GM12878 (cell line): Measurements from ENCODE around the gene GNL3L. TPM values are rescaled to one million over a fixed set of nuclear protein-coding genes. Genes with fewer than 3 reads are reported as not detected.
A peak's percentile ranks its signal among the peaks of the same experiment; 100 is the strongest.

Experiments
- BMI1 ChIP-seq: fragments of 450-650 bp; IDR thresholded peaks from 2 replicates; pipeline ENCODE4 v1.6.1; 2016; ENCODE audit warnings: mild to moderate bottlenecking, moderate library complexity, borderline replicate concordance
- CHD4 ChIP-seq: fragments of 200-600 bp; sonication (generic); IDR thresholded peaks from 2 replicates; pipeline ENCODE4 v1.6.1; 2016; ENCODE audit warnings: mild to moderate bottlenecking
- FOS ChIP-seq: IDR thresholded peaks from 3 replicates; pipeline ENCODE4 v1.6.1; 2011; ENCODE audit warnings: borderline replicate concordance; ENCODE audit not compliant: insufficient read length; ENCODE audit errors: extremely low read depth
- FOXM1 ChIP-seq: IDR thresholded peaks from 2 replicates; pipeline ENCODE4 v1.6.1; 2012; ENCODE audit warnings: low read depth, mild to moderate bottlenecking, inconsistent platforms, low read length, moderate library complexity
- HDAC6 ChIP-seq: fragments of 200-600 bp; sonication (generic); IDR thresholded peaks from one replicate; pipeline ENCODE4 v1.8.0; 2017; ENCODE audit warnings: antibody characterized with exemption; ENCODE audit not compliant: unreplicated experiment
- HDGF ChIP-seq: fragments of 450-650 bp; IDR thresholded peaks from 2 replicates; pipeline ENCODE4 v1.6.1; 2016; ENCODE audit warnings: antibody characterized with exemption
- KAT2A ChIP-seq: conservative IDR thresholded peaks from 2 replicates; pipeline ENCODE4 v1.6.1; 2011; ENCODE audit warnings: low read depth, low read length; ENCODE audit not compliant: control insufficient read depth
- MEF2A ChIP-seq: IDR thresholded peaks from 2 replicates; pipeline ENCODE4 v1.6.1; 2011; ENCODE audit warnings: low read depth, mild to moderate bottlenecking, low read length, moderate library complexity; ENCODE audit not compliant: insufficient read depth
- POLR2AphosphoS5 ChIP-seq: IDR thresholded peaks from 2 replicates; pipeline ENCODE4 v1.6.1; 2011; ENCODE audit warnings: mild to moderate bottlenecking, low read length, inconsistent platforms
- RELA ChIP-seq: fragments of 450-650 bp; IDR thresholded peaks from 2 replicates; pipeline ENCODE4 v1.8.0; 2014; ENCODE audit warnings: borderline replicate concordance; ENCODE audit not compliant: partially characterized antibody
- SUZ12 ChIP-seq: fragments of 200-600 bp; sonication (generic); IDR thresholded peaks from one replicate; pipeline ENCODE4 v1.6.1; 2018; ENCODE audit warnings: antibody characterized with exemption, mild to moderate bottlenecking; ENCODE audit not compliant: unreplicated experiment
- polyA plus RNA-seq, 11 experiments: library from polyadenylated mRNA; depleted of rRNA in 4 of 11; unstranded in 6 of 11; stranded (reverse) in 5 of 11; fragments of >200 nt; fragmentation: Nextera tagmentation in 4 of 11; fragmentation: Illumina TruSeq in 1 of 11; extraction: Ambion mirVana in 4 of 11; extraction: Trizol in 1 of 11; gene quantifications; 1 replicate in 1 of 11; 2 replicates in 10 of 11; pipeline versions ENCODE4 v1.2.1 to v1.2.3, GENCODE V29; 2011 to 2016; ENCODE audit warnings: inconsistent platforms in 2 of 11, missing spikeins in 2 of 11, low read depth in 1 of 11
- total RNA-seq, 4 experiments: library from RNA; depleted of rRNA in 3 of 4; stranded (reverse); fragments of >200 nt in 3 of 4; fragmentation: Illumina TruSeq in 1 of 4; extraction: Trizol in 1 of 4; gene quantifications; 2 replicates each; pipeline versions ENCODE4 v1.2.1 to v1.2.3, GENCODE V29; 2013 to 2021
- TF ChIP-seq, protein P1 (sequence below): fragments of 450-650 bp; conservative IDR thresholded peaks from 2 replicates; pipeline ENCODE4 v1.6.1; 2017; ENCODE audit warnings: mild to moderate bottlenecking, moderate library complexity
- TF ChIP-seq, protein P2 (sequence below): fragments of 450-650 bp; IDR thresholded peaks from 2 replicates; pipeline ENCODE4 v1.6.1; 2016; ENCODE audit warnings: mild to moderate bottlenecking
- TF ChIP-seq, protein P3 (sequence below): fragments of 450-650 bp; IDR thresholded peaks from 2 replicates; pipeline ENCODE4 v1.6.1; 2014; ENCODE audit warnings: mild to moderate bottlenecking
- TF ChIP-seq, protein P4 (sequence below): fragments of 450-650 bp; IDR thresholded peaks from 2 replicates; pipeline ENCODE4 v1.6.1; 2017; ENCODE audit warnings: low read depth, mild to moderate bottlenecking, moderate library complexity
- TF ChIP-seq, protein P5 (sequence below): fragments of 450-650 bp; IDR thresholded peaks from 2 replicates; pipeline ENCODE4 v1.6.1; 2018; ENCODE audit warnings: mild to moderate bottlenecking, low read depth, moderate library complexity; ENCODE audit not compliant: partially characterized antibody
- TF ChIP-seq, protein P6 (sequence below): fragments of 450-650 bp; IDR thresholded peaks from 2 replicates; pipeline ENCODE4 v1.6.1; 2016; ENCODE audit warnings: mild to moderate bottlenecking

GNL3L gene
- total and polyA plus RNA-seq, 10 of the 15 experiments (the other 5 are each of a cell fraction or from before 2014, with no cell fraction given), result 5.8 to 57.9 (median 29.1) TPM

DNA sequence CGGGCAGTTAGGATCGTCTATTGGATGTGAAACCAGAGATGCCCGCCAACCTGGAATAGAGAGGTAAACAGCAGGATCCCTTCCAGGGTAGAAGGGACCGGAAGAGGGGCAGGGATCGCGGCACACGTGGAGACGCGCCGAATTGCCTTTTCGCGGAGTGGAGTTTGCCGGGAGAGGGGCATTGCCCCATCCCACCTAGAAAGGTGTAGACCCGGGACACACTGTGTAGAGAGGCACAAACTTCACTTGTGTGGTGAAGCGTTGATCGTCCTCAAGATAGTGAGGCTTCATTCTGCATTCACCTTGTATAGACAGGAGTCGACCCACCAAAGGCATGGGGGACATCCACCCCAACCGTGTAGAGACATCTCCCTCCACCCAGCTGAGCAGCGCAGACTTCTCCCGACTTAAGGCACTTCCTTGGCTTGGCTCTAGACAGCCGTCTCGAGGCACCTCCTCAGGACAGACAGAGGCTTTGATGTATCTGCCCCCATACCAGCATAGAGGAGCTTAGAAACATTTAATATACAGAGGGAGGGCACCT lies 410 bp downstream of the GNL3L start (continued):
- TF ChIP-seq, protein P1, sequence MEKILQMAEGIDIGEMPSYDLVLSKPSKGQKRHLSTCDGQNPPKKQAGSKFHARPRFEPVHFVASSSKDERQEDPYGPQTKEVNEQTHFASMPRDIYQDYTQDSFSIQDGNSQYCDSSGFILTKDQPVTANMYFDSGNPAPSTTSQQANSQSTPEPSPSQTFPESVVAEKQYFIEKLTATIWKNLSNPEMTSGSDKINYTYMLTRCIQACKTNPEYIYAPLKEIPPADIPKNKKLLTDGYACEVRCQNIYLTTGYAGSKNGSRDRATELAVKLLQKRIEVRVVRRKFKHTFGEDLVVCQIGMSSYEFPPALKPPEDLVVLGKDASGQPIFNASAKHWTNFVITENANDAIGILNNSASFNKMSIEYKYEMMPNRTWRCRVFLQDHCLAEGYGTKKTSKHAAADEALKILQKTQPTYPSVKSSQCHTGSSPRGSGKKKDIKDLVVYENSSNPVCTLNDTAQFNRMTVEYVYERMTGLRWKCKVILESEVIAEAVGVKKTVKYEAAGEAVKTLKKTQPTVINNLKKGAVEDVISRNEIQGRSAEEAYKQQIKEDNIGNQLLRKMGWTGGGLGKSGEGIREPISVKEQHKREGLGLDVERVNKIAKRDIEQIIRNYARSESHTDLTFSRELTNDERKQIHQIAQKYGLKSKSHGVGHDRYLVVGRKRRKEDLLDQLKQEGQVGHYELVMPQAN, result peak; percentile 51
- TF ChIP-seq CHD4 (no peak), FOXM1 (no peak), BMI1 (no peak), HDAC6 (no peak), RELA (no peak), SUZ12 (no peak), MEF2A (no peak), KAT2A (no peak), FOS (no peak), POLR2AphosphoS5 (peak; percentile 33; the same call in 1 of the 2 replicates), HDGF (no peak)
- TF ChIP-seq, protein P2, sequence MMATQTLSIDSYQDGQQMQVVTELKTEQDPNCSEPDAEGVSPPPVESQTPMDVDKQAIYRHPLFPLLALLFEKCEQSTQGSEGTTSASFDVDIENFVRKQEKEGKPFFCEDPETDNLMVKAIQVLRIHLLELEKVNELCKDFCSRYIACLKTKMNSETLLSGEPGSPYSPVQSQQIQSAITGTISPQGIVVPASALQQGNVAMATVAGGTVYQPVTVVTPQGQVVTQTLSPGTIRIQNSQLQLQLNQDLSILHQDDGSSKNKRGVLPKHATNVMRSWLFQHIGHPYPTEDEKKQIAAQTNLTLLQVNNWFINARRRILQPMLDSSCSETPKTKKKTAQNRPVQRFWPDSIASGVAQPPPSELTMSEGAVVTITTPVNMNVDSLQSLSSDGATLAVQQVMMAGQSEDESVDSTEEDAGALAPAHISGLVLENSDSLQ, result no peak
- TF ChIP-seq, protein P3, sequence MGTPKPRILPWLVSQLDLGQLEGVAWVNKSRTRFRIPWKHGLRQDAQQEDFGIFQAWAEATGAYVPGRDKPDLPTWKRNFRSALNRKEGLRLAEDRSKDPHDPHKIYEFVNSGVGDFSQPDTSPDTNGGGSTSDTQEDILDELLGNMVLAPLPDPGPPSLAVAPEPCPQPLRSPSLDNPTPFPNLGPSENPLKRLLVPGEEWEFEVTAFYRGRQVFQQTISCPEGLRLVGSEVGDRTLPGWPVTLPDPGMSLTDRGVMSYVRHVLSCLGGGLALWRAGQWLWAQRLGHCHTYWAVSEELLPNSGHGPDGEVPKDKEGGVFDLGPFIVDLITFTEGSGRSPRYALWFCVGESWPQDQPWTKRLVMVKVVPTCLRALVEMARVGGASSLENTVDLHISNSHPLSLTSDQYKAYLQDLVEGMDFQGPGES, result no peak
- TF ChIP-seq, protein P4, sequence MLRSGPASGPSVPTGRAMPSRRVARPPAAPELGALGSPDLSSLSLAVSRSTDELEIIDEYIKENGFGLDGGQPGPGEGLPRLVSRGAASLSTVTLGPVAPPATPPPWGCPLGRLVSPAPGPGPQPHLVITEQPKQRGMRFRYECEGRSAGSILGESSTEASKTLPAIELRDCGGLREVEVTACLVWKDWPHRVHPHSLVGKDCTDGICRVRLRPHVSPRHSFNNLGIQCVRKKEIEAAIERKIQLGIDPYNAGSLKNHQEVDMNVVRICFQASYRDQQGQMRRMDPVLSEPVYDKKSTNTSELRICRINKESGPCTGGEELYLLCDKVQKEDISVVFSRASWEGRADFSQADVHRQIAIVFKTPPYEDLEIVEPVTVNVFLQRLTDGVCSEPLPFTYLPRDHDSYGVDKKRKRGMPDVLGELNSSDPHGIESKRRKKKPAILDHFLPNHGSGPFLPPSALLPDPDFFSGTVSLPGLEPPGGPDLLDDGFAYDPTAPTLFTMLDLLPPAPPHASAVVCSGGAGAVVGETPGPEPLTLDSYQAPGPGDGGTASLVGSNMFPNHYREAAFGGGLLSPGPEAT, result no peak
- TF ChIP-seq, protein P5, sequence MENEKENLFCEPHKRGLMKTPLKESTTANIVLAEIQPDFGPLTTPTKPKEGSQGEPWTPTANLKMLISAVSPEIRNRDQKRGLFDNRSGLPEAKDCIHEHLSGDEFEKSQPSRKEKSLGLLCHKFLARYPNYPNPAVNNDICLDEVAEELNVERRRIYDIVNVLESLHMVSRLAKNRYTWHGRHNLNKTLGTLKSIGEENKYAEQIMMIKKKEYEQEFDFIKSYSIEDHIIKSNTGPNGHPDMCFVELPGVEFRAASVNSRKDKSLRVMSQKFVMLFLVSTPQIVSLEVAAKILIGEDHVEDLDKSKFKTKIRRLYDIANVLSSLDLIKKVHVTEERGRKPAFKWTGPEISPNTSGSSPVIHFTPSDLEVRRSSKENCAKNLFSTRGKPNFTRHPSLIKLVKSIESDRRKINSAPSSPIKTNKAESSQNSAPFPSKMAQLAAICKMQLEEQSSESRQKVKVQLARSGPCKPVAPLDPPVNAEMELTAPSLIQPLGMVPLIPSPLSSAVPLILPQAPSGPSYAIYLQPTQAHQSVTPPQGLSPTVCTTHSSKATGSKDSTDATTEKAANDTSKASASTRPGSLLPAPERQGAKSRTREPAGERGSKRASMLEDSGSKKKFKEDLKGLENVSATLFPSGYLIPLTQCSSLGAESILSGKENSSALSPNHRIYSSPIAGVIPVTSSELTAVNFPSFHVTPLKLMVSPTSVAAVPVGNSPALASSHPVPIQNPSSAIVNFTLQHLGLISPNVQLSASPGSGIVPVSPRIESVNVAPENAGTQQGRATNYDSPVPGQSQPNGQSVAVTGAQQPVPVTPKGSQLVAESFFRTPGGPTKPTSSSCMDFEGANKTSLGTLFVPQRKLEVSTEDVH, result no peak
- TF ChIP-seq, protein P6, sequence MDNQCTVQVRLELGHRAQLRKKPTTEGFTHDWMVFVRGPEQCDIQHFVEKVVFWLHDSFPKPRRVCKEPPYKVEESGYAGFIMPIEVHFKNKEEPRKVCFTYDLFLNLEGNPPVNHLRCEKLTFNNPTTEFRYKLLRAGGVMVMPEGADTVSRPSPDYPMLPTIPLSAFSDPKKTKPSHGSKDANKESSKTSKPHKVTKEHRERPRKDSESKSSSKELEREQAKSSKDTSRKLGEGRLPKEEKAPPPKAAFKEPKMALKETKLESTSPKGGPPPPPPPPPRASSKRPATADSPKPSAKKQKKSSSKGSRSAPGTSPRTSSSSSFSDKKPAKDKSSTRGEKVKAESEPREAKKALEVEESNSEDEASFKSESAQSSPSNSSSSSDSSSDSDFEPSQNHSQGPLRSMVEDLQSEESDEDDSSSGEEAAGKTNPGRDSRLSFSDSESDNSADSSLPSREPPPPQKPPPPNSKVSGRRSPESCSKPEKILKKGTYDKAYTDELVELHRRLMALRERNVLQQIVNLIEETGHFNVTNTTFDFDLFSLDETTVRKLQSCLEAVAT, result no peak
